Stimulated activated naive B cell treated with anti-CD40 and anti-IgM and Interleukin-4, amounts not matched to agents 10 μg/mL and 1 μg/mL and 100 μg/mL, for 72 hours (primary cell): Measurements from ENCODE around the gene ANKS1A.
A peak's percentile ranks its signal among the peaks of the same experiment; 100 is the strongest.

ENCODE experiments used
- ATAC-seq, 2 donors: fragments of 150-1000 bp; cut with Tn5 transposase; replicated peaks; 2 replicates each; pipeline ENCODE4 v1.10.0; 2021; ENCODE audit warnings: moderate library complexity in 1 of 2
- DNase-seq: peaks from one replicate; pipeline ENCODE4 v3.0.0; 2021
- H3K27ac Mint-ChIP-seq: one replicate; pipeline ENCODE4 v1.8.0; 2022; ENCODE audit warnings: mild to moderate bottlenecking, mixed read lengths
- H3K27me3 Mint-ChIP-seq, 2 donors: one replicate each; pipeline ENCODE4 v1.8.0; 2022; ENCODE audit warnings: mixed read lengths in 2 of 2
- H3K36me3 Mint-ChIP-seq, 2 donors: one replicate each; pipeline ENCODE4 v1.8.0; 2022; ENCODE audit warnings: mixed read lengths in 2 of 2, mild to moderate bottlenecking in 1 of 2
- H3K4me1 Mint-ChIP-seq, 2 donors: one replicate each; pipeline ENCODE4 v1.8.0; 2022; ENCODE audit warnings: mixed read lengths in 2 of 2, mild to moderate bottlenecking in 1 of 2
- H3K4me3 Mint-ChIP-seq, 2 donors: one replicate each; pipeline ENCODE4 v1.8.0; 2022; ENCODE audit warnings: mild to moderate bottlenecking in 2 of 2, mixed read lengths in 2 of 2, moderate library complexity in 1 of 2
- H3K9me3 Mint-ChIP-seq, 2 donors: one replicate each; pipeline ENCODE4 v1.8.0; 2022; ENCODE audit warnings: mixed read lengths in 2 of 2, mild to moderate bottlenecking in 1 of 2

The ANKS1A gene

GRCh38 chr6:35049156-35049735, 160.2 kb downstream of the ANKS1A start:
- ATAC-seq (no peak), DNase-seq (no peak)
- no peak overlapping the region for H3K27ac Mint-ChIP-seq
- H3K4me3 Mint-ChIP-seq = no peak overlapping the region
- no peaks in the 10 kb centered on the region for H3K27me3 Mint-ChIP-seq
- no peaks in the 10 kb centered on the region for H3K9me3 Mint-ChIP-seq
- H3K36me3 Mint-ChIP-seq = peaks cover 3 to 7% of the 10 kb centered on the region in 2 donors
- H3K4me1 Mint-ChIP-seq = peaks cover 14 to 23% of the 10 kb centered on the region in 2 donors

DNA sequence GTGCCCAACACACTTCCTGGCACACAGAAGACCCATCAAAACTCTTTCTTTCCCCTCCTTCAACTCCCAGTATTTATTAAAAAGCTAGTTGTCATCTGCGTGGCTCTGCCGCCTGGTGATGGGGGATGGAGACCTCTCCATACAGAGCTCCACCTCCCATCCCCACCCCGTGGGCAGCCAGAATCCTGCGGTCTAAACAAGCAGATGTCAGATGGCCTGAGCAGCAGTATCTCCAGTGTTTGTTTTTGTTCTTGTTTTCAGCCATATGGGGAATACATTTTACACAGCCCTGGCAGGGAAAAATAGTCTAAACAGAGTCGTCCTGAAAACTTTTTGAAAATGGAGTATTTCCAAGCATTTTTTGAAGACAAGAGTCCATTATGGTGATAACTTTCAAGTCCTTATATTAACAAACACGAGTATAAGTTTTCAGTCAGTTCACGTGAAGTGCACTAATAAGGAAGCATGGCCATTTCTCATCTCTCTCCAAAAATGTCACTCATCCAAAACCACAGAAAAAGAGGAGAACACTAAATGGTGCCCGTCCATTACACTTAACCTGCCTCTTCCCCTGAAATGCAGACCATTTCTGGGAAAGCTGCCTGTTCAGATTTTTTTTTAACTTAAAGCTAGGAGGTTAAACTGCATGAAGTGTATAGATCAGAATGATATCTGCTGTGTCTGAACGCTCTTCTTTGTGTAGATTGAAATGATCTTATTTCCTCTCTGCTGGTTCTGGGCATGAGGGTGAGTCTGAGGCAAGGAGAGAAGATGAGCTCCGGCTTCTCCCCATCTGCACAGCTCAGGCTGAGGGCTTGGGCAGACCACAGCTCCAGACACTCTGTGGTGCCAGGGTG, 161.1 kb downstream of the ANKS1A start:
- no peak overlapping the region for H3K4me3 Mint-ChIP-seq
- H3K27ac Mint-ChIP-seq = no peak overlapping the region
- ATAC-seq (no peak), DNase-seq (no peak)
- H3K27me3 Mint-ChIP-seq = no peaks in the 10 kb centered on the region
- peaks cover 3 to 5% of the 10 kb centered on the region in 2 donors for H3K36me3 Mint-ChIP-seq
- peaks cover 12 to 20% of the 10 kb centered on the region in 2 donors for H3K4me1 Mint-ChIP-seq
- no peaks in the 10 kb centered on the region for H3K9me3 Mint-ChIP-seq

GRCh38 chr6:35050757-35051330, 161.8 kb downstream of the ANKS1A start:
- peaks cover 12 to 18% of the 10 kb centered on the region in 2 donors for H3K4me1 Mint-ChIP-seq
- DNase-seq (no peak), ATAC-seq (no peak)
- no peak overlapping the region for H3K27ac Mint-ChIP-seq
- H3K4me3 Mint-ChIP-seq = no peak overlapping the region
- peaks cover 5 to 7% of the 10 kb centered on the region in 2 donors for H3K36me3 Mint-ChIP-seq
- H3K27me3 Mint-ChIP-seq = no peaks in the 10 kb centered on the region
- no peaks in the 10 kb centered on the region for H3K9me3 Mint-ChIP-seq

DNA sequence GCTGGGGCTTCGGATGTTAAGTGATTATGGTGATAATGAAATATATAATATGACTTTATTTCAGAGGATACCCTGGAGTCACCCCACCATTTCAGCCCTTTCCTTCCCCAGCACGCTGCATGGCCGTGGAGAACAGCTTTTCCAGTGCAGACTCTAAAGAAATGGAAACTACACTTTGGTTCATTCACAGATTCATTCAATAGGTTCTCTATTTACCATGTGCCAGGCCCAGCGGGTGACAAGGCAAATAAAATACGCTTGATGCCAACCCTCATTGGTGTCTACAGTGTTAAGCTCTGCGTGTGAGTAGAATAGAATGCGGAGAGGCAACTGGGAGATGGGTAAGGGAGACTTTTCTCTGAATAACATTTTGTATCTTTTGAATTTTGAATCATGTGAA, 162.3 kb downstream of the ANKS1A start:
- Mint-ChIP-seq H3K9me3 (no peaks in the 10 kb centered on the region), H3K4me1 (peaks cover 12 to 20% of the 10 kb centered on the region in 2 donors), H3K4me3 (no peak overlapping the region), H3K27me3 (no peaks in the 10 kb centered on the region), H3K27ac (no peak overlapping the region), H3K36me3 (peaks cover 7 to 9% of the 10 kb centered on the region in 2 donors)
- DNase-seq = no peak
- no peak for ATAC-seq

- Mint-ChIP-seq H3K36me3 (peaks cover 14 to 15% of the 10 kb centered on the region in 2 donors), H3K4me3 (no peak overlapping the region), H3K27ac (no peak overlapping the region), H3K27me3 (no peaks in the 10 kb centered on the region), H3K4me1 (peaks cover 7 to 21% of the 10 kb centered on the region in 2 donors), H3K9me3 (no peaks in the 10 kb centered on the region)
- no peak for DNase-seq
- no peak for ATAC-seq
Measured at GRCh38 chr6:35051997-35052583, 163.0 kb downstream of the ANKS1A start.

- H3K4me3 Mint-ChIP-seq = no peak overlapping the region
- DNase-seq = no peak
Measured at GRCh38 chr6:35052694-35053565, 163.9 kb downstream of the ANKS1A start.

GRCh38 chr6:35053701-35054100, 164.6 kb downstream of the ANKS1A start:
- peaks cover 15 to 25% of the 10 kb centered on the region in 2 donors for H3K36me3 Mint-ChIP-seq
- ATAC-seq (no peak), DNase-seq (no peak)
- peaks cover 6 to 16% of the 10 kb centered on the region in 2 donors for H3K4me1 Mint-ChIP-seq
- H3K27ac Mint-ChIP-seq = no peak overlapping the region
- no peaks in the 10 kb centered on the region for H3K27me3 Mint-ChIP-seq
- no peaks in the 10 kb centered on the region for H3K9me3 Mint-ChIP-seq
- no peak overlapping the region for H3K4me3 Mint-ChIP-seq

More at GRCh38 chr6:35052694-35053565, 163.9 kb downstream of the ANKS1A start:
- peaks cover 15 to 20% of the 10 kb centered on the region in 2 donors for H3K36me3 Mint-ChIP-seq
- H3K9me3 Mint-ChIP-seq = no peaks in the 10 kb centered on the region
- no peak overlapping the region for H3K27ac Mint-ChIP-seq
- H3K4me1 Mint-ChIP-seq = peaks cover 3 to 15% of the 10 kb centered on the region in 2 donors
- H3K27me3 Mint-ChIP-seq = no peaks in the 10 kb centered on the region
- no peak for ATAC-seq

DNA sequence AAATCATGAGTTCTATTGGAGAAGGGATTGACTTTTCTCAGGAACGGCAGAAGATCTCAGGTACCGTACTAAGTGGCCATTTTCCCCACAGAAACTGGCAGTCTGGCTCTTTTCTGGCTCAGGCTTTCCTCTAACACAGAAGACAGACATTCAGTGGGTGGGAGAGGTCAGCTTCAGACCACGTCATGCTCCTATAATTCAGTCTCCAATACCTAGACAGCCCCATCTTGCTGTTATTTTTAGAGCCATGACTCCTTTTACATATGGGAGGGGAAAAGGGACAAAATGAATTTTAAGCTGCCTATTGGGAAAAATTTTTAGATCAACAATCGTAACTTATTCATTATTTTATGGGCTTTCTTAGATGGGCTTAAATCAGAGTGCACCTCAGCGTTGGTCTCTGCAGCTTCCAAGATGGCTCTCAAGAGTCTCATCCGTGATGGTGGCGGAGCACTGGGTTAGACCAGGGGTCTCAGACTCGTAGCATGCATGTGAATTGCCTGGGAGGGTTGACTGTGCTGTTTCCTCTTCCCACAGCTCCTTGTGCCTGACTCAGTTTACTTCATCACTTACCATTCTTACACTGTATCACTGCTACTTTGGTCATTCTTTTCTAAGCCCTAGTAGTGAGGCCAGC, 165.2 kb downstream of the ANKS1A start:
- Mint-ChIP-seq H3K27me3 (no peaks in the 10 kb centered on the region), H3K36me3 (peaks cover 15 to 25% of the 10 kb centered on the region in 2 donors), H3K9me3 (no peaks in the 10 kb centered on the region), H3K4me3 (no peak overlapping the region), H3K27ac (no peak overlapping the region), H3K4me1 (peaks cover 7 to 21% of the 10 kb centered on the region in 2 donors)
- no peak for DNase-seq
- no peak for ATAC-seq

- no peak for ATAC-seq
- no peak overlapping the region for H3K4me3 Mint-ChIP-seq
- DNase-seq = no peak
- no peak overlapping the region for H3K27ac Mint-ChIP-seq
- H3K27me3 Mint-ChIP-seq = no peaks in the 10 kb centered on the region
- peaks cover 7 to 21% of the 10 kb centered on the region in 2 donors for H3K4me1 Mint-ChIP-seq
- peaks cover 15 to 28% of the 10 kb centered on the region in 2 donors for H3K36me3 Mint-ChIP-seq
- H3K9me3 Mint-ChIP-seq = no peaks in the 10 kb centered on the region
Measured at GRCh38 chr6:35054743-35055130, 165.7 kb downstream of the ANKS1A start.

DNA sequence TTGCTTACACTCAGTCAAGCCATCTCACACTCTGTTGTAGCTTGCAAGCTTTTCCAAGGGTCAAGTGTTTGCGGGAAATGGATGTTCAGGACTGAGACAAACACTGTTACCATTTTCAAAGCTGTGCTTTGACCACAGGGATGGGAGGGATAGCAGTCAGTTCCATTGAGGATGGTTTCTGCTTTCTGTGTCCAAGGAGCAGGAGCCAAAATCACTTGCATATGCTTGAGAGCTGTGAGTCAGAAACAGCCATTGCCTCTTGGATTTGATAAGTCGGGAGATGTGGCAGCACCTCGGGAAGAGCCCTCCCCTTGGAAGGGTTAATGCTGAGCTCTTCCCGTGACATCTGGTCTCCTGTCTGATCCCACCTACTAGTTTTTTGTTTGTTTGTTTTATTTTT, 166.8 kb downstream of the ANKS1A start:
- Mint-ChIP-seq H3K27me3 (no peaks in the 10 kb centered on the region), H3K9me3 (no peaks in the 10 kb centered on the region), H3K4me3 (no peak overlapping the region), H3K36me3 (peaks cover 15 to 36% of the 10 kb centered on the region in 2 donors), H3K4me1 (peaks cover 7 to 21% of the 10 kb centered on the region in 2 donors), H3K27ac (no peak overlapping the region)
- ATAC-seq (no peak), DNase-seq (no peak)

GRCh38 chr6:35056952-35057351, 167.9 kb downstream of the ANKS1A start:
- H3K36me3 Mint-ChIP-seq = peaks cover 17 to 36% of the 10 kb centered on the region in 2 donors
- H3K4me1 Mint-ChIP-seq = peaks cover 7 to 21% of the 10 kb centered on the region in 2 donors
- no peaks in the 10 kb centered on the region for H3K9me3 Mint-ChIP-seq
- no peaks in the 10 kb centered on the region for H3K27me3 Mint-ChIP-seq
- H3K4me3 Mint-ChIP-seq = no peak overlapping the region
- ATAC-seq (peak; percentile 58 to 59), DNase-seq (no peak)
- no peak overlapping the region for H3K27ac Mint-ChIP-seq

GRCh38 chr6:35057449-35058357, 168.6 kb downstream of the ANKS1A start:
- no peak for DNase-seq
- Mint-ChIP-seq H3K36me3 (peaks cover 18 to 36% of the 10 kb centered on the region in 2 donors), H3K4me3 (no peak overlapping the region), H3K27ac (peak overlapping the region; percentile 71), H3K27me3 (no peaks in the 10 kb centered on the region), H3K9me3 (no peaks in the 10 kb centered on the region), H3K4me1 (peaks cover 7 to 21% of the 10 kb centered on the region in 2 donors)
- no peak for ATAC-seq

- ATAC-seq = no peak
- Mint-ChIP-seq H3K27me3 (no peaks in the 10 kb centered on the region), H3K4me1 (peaks cover 7 to 21% of the 10 kb centered on the region in 2 donors), H3K36me3 (peaks cover 20 to 39% of the 10 kb centered on the region in 2 donors), H3K9me3 (no peaks in the 10 kb centered on the region), H3K4me3 (no peak overlapping the region), H3K27ac (no peak overlapping the region)
- DNase-seq = no peak
Measured at GRCh38 chr6:35058358-35058675, 169.3 kb downstream of the ANKS1A start.
